SJCRH30 (cell line): ENCODE measurements around the gene SORBS1. TPM values are rescaled to one million over a fixed set of nuclear protein-coding genes. Genes with fewer than 3 reads are reported as not detected.
"Not testable (repeated sequence)": the region's sequence is repeated elsewhere in the genome, so short reads cannot be mapped to it uniquely, and the experiment has no call there.

Source experiments
- DNase-seq, 2 experiments: peaks; one replicate each; pipeline ENCODE4 v3.0.0-alpha.2; 2015 to 2020
- H3K27ac ChIP-seq: fragments of 250-450 bp; sonication (Bioruptor Pico); 2 replicates; pipeline ENCODE4 v1.5.1; 2020; ENCODE audit warnings: mild to moderate bottlenecking, moderate library complexity
- H3K27me3 ChIP-seq: fragments of 250-450 bp; sonication (Bioruptor Pico); 2 replicates; pipeline ENCODE4 v1.5.1; 2020; ENCODE audit warnings: mild to moderate bottlenecking, moderate library complexity
- H3K36me3 ChIP-seq: fragments of 250-450 bp; sonication (Bioruptor Pico); 2 replicates; pipeline ENCODE4 v1.5.1; 2020; ENCODE audit warnings: mild to moderate bottlenecking, moderate library complexity
- H3K4me1 ChIP-seq: fragments of 250-450 bp; sonication (Bioruptor Pico); 2 replicates; pipeline ENCODE4 v1.5.1; 2020; ENCODE audit warnings: mild to moderate bottlenecking, moderate library complexity
- H3K4me3 ChIP-seq: fragments of 250-450 bp; sonication (Bioruptor Pico); 2 replicates; pipeline ENCODE4 v1.5.1; 2020; ENCODE audit warnings: mild to moderate bottlenecking, moderate library complexity
- H3K9me3 ChIP-seq: fragments of 250-450 bp; sonication (Bioruptor Pico); replicated peaks from 2 replicates; pipeline ENCODE4 v1.5.1; 2020; ENCODE audit warnings: mild to moderate bottlenecking, moderate library complexity
- total RNA-seq: library from RNA; depleted of rRNA; stranded (reverse); fragments of >200 nt; shearing (Covaris generic); gene quantifications from 2 replicates; pipeline ENCODE4 v1.2.3, GENCODE V29; 2014

Gene SORBS1
- total RNA-seq, 1 experiment from 2014 or later = 17.1 TPM

DNA sequence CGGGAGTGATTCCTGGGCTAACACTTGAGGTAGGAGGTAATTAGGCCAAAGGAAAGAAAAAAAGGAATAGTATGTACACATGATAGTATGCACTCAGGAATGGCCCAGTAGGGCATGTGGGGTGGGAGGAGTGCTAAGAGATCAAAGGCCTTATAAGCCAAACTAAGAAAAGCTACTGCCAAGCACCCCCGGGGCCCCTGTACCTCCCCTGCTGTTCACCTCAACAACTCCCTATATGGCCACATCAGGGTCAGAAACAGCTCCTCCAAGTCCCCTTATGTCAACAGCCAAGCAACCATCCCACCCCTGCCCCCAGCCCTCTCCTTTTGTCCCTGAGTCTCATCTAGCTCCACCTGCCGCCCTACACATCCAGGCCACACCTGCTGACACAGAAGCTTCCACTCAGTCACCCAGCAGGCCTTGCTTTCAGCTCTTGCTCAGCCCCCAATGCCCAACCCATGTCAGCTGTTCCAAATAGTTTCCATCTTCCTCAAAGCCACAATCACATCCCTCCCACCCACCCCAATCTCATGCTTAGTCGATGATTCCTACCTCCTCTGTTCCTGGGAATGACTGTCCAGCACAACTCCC, 80.2 kb downstream of the SORBS1 start:
- no peaks in the 10 kb centered on the region for H3K9me3 ChIP-seq
- H3K36me3 ChIP-seq = no peaks in the 10 kb centered on the region
- no peaks in the 10 kb centered on the region for H3K27me3 ChIP-seq
- peaks cover 11% of the 10 kb centered on the region for H3K4me1 ChIP-seq
- H3K4me3 ChIP-seq = no peak overlapping the region
- peak; percentile 45 to 51 for DNase-seq
- H3K27ac ChIP-seq = no peak overlapping the region

DNA sequence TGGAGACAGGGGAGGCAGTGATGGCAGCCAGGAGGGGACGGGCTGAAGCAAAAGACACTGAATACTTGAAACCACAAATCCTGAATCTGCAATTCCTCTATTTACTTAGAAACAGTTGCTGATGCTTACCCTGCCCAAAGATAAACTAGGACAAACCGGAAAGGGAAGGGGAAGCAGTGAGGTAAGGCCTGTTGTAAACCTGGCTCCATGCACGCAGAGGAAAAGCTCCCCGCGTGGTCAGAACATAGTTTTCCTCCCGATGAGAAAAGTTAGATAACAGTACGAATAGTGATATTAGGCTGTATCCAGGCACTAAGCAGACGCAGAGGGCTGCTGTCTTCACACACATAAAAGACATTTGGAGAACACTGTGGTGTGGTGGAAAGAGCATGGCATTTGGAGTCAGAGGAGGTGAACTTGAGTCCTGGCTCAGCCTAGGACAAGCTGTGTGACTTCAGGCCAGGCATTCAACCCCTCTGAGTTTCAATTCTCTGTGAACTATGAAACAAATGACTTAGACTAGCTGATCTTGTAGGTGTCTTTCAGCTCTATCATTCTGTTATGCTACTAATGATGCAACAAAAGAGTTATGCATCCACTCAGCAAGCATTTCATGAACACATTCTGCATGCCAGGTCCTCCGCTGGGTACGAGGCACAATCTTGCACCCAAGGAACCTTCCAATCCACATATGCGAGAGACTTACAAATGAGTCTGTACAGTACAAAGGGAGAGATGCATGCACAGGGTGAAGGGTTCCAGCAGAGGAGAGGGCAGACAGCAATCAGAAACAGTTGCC, 80.9 kb downstream of the SORBS1 start:
- H3K4me1 ChIP-seq = peaks cover 11% of the 10 kb centered on the region

DNA sequence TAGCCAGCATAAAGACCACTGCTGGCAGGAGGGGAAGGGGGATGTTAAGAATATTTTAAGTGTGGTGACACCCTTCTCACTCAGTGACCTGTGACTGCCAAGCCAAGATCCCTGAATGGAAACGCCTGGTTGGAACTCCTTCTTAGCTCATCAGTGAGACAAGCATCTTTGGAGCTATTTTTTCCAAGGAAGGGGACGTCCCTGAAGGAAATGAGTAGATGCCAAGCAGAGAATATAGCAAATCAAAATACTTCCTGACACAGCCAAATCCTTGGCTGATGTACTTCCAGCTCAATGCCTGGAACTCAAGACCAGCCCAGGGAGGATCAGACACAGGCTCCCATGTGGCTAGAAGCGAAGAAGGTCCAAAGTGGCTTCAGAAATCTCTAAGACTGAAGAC, 82.2 kb downstream of the SORBS1 start:
- no peak overlapping the region for H3K4me3 ChIP-seq
- no peak for DNase-seq
- peaks cover 18% of the 10 kb centered on the region for H3K4me1 ChIP-seq
- H3K9me3 ChIP-seq = no peaks in the 10 kb centered on the region
- H3K27me3 ChIP-seq = no peaks in the 10 kb centered on the region
- no peaks in the 10 kb centered on the region for H3K36me3 ChIP-seq
- H3K27ac ChIP-seq = no peak overlapping the region

More for the DNA sequence above, 80.9 kb downstream of the SORBS1 start:
- H3K9me3 ChIP-seq = no peaks in the 10 kb centered on the region
- no peak overlapping the region for H3K4me3 ChIP-seq
- DNase-seq = peak; percentile 19 to 26
- H3K27ac ChIP-seq = no peak overlapping the region
- H3K36me3 ChIP-seq = no peaks in the 10 kb centered on the region
- no peaks in the 10 kb centered on the region for H3K27me3 ChIP-seq

DNA sequence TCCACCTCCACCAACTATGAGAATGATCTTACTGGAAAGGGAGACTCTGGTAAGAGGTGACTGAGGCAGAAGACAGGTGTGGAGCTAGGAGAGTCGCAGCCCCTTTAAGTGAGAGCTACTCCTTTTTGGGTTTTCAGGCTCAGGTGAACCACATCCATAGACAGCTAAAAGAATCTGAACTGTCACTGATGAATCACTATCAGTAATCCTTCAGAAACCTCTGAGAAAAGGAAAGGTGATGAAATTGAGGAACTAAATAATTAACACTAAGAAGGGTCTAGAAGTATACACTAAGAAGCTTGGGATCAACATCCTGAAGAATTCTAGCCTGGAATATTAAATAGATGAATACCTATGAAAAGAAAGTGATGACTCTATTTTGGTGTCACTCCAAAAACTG, 83.0 kb downstream of the SORBS1 start:
- H3K9me3 ChIP-seq = no peaks in the 10 kb centered on the region
- H3K27ac ChIP-seq = no peak overlapping the region
- no peaks in the 10 kb centered on the region for H3K27me3 ChIP-seq
- no peaks in the 10 kb centered on the region for H3K36me3 ChIP-seq
- no peak overlapping the region for H3K4me3 ChIP-seq
- no peak for DNase-seq
- peaks cover 20% of the 10 kb centered on the region for H3K4me1 ChIP-seq

DNA sequence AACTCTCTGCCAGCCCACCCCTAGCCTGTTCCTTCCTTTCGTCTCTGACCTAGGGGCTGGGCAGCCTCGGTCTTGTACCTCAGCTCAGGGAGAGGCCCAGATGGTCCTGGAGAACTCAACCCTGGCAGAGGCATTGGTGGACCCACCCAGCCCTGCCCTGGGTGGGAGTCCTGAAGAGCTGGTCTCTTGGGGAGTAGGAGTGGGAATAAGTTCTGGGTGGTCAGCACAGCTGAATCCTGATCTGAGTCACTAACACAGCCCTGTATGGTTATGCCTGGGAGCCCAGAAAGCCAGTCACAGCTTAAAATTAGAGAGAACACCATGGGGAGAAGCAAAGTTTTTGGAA, 84.0 kb downstream of the SORBS1 start:
- no peaks in the 10 kb centered on the region for H3K27me3 ChIP-seq
- no peak for DNase-seq
- peaks cover 20% of the 10 kb centered on the region for H3K4me1 ChIP-seq
- no peak overlapping the region for H3K4me3 ChIP-seq
- H3K36me3 ChIP-seq = no peaks in the 10 kb centered on the region
- no peak overlapping the region for H3K27ac ChIP-seq
- no peaks in the 10 kb centered on the region for H3K9me3 ChIP-seq

DNA sequence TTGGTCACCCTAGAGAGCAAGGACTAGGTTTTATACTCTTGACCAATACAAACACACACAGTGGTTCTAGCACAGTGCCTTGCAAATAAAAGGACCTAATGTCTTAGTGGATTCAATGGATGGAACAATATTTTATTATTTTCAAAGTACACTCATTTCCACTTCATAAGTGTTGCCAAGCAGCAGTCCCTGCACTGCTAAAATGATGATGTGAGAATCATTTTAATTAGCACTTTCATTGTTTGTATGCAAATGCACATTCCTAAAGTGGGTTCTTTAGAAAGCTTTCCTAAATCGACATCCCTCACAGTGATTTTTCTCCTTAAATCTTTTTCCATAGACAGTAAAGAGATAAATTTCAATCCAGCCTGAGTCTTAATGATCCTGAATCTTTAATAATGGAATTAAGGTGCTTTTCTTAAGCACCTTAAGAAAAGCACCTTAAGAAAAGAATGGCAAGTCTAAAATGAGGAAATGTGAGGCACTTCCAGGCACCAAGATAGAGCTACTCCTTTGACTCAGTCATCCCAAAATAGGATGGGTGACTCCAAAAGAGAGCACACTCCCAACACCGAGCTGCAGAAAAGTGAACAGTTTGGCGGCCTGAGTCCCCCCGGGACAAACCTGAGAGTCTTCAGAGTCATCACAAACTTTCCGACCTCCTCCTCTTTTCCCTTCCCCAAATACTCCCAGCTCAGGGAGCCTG, 84.5 kb downstream of the SORBS1 start:
- Histone ChIP-seq H3K27ac (no peak overlapping the region), H3K4me1 (peaks cover 19% of the 10 kb centered on the region), H3K36me3 (no peaks in the 10 kb centered on the region), H3K9me3 (no peaks in the 10 kb centered on the region), H3K4me3 (no peak overlapping the region), H3K27me3 (no peaks in the 10 kb centered on the region)
- DNase-seq = no peak

DNA sequence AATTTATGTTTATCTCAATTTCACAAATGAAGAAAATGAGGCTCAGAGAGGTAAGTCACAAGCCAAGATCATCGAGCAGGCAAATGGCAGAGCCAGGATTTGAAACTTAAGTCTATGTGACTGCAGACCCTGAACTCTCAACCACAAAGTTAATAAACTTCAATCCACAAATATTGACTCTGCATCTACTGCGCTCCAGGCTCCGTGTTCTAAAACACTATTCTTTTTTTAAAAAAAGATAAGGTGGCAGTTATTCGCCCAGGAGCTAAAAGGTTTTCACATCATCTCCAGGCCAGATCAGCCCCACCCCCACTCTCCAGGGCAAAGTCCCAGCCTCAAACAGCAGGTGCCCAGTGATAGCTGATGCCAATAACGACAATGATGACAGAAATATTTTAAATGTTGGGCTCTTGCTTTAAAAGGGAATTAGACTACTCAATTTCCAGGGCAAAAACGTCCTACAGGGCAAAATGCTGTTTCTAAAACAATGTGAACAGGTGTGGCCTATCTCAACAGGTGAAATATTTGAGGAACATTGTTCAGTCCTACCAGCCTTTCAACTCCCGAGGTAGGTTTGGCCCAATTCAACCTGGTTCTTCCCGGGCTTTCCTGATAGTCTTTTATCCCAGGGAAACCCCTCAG, 85.2 kb downstream of the SORBS1 start:
- H3K27ac ChIP-seq = no peak overlapping the region
- H3K4me1 ChIP-seq = peaks cover 15% of the 10 kb centered on the region

DNA sequence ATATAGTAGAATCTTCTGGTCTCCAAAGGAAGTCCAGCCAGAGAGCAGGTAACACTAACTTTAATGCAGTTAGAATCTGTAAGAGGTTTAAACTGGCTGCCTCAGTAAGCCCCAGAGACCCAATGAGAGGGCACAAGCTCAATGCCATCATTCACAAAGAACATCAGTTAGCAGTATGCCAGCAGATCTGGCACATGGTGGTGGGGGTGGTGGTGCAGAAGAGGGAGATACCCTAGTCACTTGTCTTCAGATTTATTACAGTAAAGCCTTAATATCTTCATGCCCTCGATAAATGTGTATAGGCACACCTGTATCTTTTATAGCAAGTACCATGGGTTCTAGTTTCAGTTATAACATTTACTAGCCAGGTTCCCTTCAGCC, 86.2 kb downstream of the SORBS1 start:
- no peaks in the 10 kb centered on the region for H3K9me3 ChIP-seq
- DNase-seq = no peak
- peaks cover 9% of the 10 kb centered on the region for H3K4me1 ChIP-seq
- no peaks in the 10 kb centered on the region for H3K27me3 ChIP-seq
- H3K4me3 ChIP-seq = no peak overlapping the region
- no peaks in the 10 kb centered on the region for H3K36me3 ChIP-seq
- H3K27ac ChIP-seq = no peak overlapping the region

More for the DNA sequence above, 85.2 kb downstream of the SORBS1 start:
- Histone ChIP-seq H3K4me3 (no peak overlapping the region), H3K27me3 (no peaks in the 10 kb centered on the region), H3K9me3 (no peaks in the 10 kb centered on the region), H3K36me3 (no peaks in the 10 kb centered on the region)
- DNase-seq = no peak

DNA sequence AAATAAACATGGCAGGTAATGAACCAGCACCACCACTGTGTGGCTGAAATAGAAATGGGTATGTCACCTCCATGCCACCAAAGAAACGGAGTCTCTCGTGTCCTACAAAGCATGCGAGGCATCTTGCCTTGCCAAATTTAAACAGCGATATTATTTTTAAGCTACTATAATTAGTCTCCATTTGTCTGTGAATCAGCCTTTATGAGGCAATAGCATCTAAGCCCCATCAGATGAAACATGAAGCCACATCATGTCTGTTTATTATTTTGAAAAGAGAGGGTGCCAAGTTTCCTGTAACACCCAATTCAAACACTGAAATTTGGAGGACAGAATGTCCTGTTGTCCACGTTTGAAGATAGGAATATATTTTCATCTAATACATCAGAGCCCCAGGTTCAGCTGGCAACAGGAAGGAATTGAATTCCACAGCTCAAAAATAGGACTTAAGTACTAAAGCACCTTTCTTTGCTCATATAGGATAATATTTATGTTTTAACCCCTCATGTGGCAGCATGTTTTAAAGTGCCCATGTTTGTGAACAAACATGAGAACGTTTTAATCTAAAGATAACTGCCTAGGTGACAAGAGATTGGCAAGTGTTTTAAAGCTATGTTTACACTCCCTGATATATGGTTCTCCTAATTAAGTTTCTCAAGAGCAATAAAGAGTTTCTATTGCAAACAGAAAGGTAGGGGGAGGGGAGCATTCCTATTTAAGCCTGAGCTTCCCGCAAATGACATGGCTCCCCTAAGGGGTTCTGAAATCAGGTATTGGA, 86.8 kb downstream of the SORBS1 start:
- no peaks in the 10 kb centered on the region for H3K27me3 ChIP-seq
- peak in 1 of 2 experiments; percentile 26 for DNase-seq
- no peak overlapping the region for H3K27ac ChIP-seq
- H3K4me1 ChIP-seq = peaks cover 9% of the 10 kb centered on the region
- no peaks in the 10 kb centered on the region for H3K36me3 ChIP-seq
- H3K9me3 ChIP-seq = no peaks in the 10 kb centered on the region
- H3K4me3 ChIP-seq = no peak overlapping the region

DNA sequence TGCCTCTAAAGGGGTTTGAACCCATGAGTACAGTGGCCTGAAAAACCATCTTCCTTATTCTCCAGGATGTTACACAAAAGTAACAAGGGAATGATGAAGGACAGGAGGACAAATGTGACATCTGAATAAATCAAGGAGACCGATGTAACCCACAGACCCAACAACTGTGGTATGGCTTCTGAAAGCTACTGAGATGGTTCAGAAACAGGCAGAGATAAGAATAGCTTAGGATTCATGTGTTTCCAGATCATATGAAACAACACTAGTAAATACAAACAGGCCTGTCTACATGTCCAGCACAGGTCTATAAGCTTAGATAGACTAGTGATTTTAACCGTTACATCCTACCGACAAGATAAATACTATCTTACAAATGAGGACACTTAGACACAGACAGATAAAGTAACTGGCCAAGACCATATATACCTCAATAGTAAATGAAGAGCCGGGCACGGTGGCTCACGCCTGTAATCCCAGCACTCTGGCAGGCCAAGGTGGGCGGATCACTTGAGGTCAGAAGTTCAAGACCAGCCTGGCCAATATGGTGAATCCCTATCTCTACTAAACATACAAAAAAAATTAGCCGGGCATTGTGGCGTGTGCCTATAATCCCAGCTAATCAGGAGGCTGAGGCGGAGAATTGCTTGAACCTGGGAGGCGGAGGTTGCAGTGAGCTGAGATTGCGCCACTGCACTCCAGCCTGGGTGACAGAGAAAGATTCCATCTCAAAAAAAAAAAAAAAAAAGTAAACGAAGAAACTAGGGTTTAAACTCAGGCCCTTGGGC, 88.7 kb downstream of the SORBS1 start:
- H3K4me3 ChIP-seq = no peak overlapping the region
- DNase-seq = no peak
- H3K9me3 ChIP-seq = no peaks in the 10 kb centered on the region
- no peaks in the 10 kb centered on the region for H3K27me3 ChIP-seq
- H3K36me3 ChIP-seq = no peaks in the 10 kb centered on the region
- H3K27ac ChIP-seq = no peak overlapping the region
- peaks cover 11% of the 10 kb centered on the region for H3K4me1 ChIP-seq

DNA sequence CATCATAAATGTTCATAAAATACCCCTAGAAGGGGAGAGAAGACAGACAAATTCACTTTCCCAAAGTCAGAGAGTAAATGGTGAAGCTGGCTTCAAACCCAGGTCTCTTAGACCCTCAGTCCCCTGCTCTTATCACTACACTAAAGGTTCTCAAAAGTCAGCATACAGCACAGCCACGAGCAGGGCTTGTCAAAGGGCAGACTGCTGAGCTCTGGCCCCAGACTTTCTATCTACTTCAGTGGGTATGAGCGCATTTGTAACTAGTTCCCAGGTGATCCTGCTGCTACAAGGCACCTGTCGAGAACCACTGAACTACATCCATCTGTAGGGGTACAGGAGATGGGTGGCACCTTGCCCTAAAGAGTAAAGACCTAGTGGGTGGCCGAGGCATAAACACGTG, 91.5 kb downstream of the SORBS1 start:
- Histone ChIP-seq H3K9me3 (no peaks in the 10 kb centered on the region), H3K4me3 (no peak overlapping the region), H3K4me1 (peaks cover 20% of the 10 kb centered on the region), H3K27me3 (no peaks in the 10 kb centered on the region), H3K27ac (no peak overlapping the region), H3K36me3 (no peaks in the 10 kb centered on the region)
- no peak for DNase-seq

DNA sequence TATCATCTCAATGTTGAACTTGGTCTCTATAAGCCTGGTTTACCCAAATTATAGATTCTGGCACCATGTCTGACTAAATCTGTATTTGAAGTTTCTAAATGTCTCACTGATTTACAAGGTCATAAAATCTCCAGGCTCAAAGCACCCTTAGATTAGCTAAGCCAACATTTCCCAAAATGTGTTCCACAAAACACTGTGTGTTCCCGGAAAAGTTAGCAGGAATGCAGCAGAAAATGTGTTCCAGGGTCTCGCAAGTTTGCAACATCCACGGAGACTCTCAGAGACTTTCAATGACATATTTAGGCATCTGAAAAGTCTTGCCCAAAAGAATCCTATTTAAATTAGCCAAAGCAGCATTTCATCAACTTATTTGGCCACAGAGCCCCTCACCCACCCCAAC, 91.9 kb downstream of the SORBS1 start:
- H3K27ac ChIP-seq = no peak overlapping the region
- H3K4me1 ChIP-seq = peaks cover 15% of the 10 kb centered on the region
- no peaks in the 10 kb centered on the region for H3K27me3 ChIP-seq
- no peak overlapping the region for H3K4me3 ChIP-seq
- no peaks in the 10 kb centered on the region for H3K9me3 ChIP-seq
- H3K36me3 ChIP-seq = no peaks in the 10 kb centered on the region
- DNase-seq = no peak

DNA sequence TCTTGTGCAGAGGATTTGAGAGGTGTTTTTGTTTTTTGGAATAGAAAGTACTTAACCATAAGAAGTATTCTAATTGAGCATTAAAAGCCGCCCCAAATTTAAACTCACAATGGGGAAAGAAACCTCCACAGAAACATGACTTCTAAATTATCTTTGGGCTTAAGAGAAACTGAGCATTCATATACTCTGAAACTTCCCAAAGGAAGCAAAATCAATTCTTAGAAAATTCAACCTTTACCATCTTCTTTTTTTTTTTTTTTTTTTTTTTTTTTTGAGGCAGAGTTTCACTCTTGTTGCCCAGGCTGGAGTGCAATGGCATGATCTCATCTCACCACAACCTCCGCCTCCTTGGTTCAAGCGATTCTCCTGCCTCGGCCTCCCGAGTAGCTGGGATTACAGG, 93.5 kb downstream of the SORBS1 start:
- H3K4me3 ChIP-seq, H3K9me3 ChIP-seq, H3K36me3 ChIP-seq, DNase-seq, H3K27me3 ChIP-seq: not testable (repeated sequence)
- peaks cover 11% of the 10 kb centered on the region for H3K4me1 ChIP-seq
- H3K27ac ChIP-seq = peak overlapping the region; percentile 74

DNA sequence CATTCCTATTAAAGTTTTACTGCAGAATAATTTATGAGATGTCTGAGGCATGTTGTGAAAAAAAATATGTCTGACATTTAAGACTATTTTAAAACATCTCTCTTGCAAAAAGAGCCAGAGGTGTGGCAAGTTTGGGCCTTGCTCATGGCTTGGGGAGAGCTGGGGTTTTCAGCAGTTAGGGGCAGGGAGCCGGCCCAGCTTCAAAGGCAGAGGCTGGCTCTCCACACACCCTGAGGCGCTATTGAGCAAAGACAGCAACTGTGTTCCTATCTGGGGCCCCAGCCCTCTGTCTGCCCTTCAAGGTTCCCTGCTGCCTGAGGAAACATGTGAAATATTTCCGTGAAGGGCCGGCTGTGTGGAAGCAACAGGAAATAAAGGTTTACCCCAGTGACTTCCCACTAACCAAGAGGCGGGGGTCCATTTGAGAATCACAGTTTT, 94.0 kb downstream of the SORBS1 start:
- Histone ChIP-seq H3K36me3 (no peaks in the 10 kb centered on the region), H3K4me3 (no peak overlapping the region; the same call in 1 of the 2 replicates), H3K27me3 (no peaks in the 10 kb centered on the region), H3K4me1 (peaks cover 11% of the 10 kb centered on the region), H3K27ac (peak overlapping the region; percentile 74), H3K9me3 (no peaks in the 10 kb centered on the region)
- peak; percentile 90 to 93 for DNase-seq
